Stromal cell of bone marrow (primary cell): ENCODE results near the gene TMEM81.

Experiments
- DNase-seq: peaks from one replicate; pipeline ENCODE4 v3.0.0-alpha.2; 2012; ENCODE audit warnings: low read depth

Gene TMEM81, protein sequence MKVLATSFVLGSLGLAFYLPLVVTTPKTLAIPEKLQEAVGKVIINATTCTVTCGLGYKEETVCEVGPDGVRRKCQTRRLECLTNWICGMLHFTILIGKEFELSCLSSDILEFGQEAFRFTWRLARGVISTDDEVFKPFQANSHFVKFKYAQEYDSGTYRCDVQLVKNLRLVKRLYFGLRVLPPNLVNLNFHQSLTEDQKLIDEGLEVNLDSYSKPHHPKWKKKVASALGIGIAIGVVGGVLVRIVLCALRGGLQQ

DNA sequence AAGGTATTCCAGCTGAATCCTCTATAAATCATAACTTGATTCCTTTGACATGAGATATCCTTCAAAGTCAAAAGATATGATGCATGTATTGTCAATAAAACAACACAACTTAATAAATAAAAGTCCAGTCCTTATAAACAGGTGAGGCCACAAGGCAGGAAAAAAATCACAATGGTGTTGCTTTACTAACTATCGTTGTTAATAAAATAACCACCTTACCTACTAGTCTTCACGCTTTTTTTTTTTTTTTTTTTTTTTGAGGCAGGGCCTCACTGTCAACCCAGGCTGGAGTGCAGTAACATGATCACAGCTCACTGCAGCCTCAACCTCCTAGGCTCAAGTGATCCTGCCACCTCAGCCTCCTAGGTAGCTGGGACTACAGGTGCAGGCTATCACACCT is at the start of gene TMEM81:
Gene TMEM81 (minus strand): TSS at position 101 of the 400 bp plus-strand sequence. CDS start 140 bp downstream, outside the sequence.
- no peak for DNase-seq

DNA sequence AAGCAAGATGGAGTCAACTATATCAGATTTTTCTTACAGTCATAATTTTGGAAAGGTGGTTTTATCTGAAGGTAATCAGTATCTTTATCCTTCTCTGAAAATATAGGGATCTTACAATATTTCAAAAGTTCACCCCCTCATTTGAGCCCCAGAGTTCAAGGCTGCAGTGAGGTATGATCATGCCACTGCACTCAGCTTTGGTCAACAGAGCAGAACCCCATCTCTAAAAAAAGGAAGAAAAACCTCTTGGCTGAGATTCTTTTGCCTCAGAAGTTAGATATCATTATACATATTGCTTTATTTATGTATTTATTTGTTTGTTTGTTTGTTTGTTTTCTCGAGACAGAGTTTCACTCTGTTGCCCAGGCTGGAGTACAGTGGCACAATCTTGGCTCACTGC is 49.0 kb upstream of the TMEM81 start:
- DNase-seq = no peak

DNA sequence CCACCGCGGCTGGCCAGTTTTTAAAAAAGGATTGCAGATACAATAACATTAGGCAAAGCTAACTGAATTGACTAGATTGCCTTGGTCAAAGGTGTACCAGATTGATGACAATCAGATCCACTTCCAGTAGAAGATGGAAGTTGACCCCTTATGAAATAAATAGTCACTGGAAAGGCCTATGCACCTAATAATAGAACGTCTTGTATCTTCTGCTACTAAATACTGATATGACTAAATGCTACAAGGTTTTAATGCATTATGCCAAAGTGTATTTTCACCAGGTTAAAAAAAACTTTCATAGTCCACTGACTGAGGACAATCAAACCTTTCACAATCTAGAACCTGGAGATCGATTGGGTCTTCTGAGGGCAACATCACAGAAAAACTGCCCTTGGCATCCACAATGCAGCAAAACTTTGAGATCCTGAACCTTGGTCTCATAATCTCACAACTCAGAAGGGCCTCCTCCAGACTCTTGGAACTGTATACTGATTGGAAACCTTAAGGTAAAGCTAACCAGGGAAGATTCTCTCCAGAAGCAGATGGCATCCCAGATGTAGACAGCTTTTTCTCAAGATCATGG is 45.3 kb upstream of the TMEM81 start:
- no peak for DNase-seq

DNA sequence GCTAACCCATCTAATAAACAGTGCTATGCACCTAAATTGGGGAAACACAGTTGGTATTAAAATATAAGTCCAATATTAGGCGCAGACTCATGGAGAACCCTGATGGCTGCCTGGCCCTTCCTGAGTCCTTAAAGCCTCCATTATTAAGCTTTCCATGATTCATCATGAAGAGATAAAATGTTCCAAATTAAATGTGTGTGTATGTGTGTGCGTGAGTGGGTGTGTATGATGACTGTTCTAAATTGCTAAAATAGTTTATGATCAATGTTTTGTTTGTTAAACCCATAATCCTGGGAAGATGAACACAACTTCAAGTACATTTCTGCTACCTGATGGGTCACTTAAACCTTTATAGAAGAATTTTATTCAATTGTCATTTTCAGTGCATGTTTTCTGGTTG is 43.8 kb upstream of the TMEM81 start:
- DNase-seq = no peak

DNA sequence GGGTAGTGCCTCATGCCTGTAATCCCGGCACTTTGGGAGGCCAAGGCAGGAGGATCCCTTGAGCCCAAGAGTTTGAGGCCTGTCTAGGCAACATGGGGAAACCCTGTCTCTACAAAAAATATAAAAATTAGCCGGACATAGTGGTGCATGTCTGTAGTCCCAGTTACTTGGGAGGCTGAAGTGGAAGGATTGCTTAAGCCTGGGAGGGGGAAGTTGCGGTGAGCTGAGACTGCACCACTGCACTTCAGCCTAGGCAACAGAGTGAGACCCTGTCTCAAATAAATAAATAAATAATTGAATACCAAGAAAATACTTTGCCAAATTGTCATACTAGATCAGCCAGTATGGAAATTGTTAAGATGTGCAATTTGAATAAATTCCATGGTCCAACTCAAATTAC is 43.4 kb upstream of the TMEM81 start:
- DNase-seq = no peak

DNA sequence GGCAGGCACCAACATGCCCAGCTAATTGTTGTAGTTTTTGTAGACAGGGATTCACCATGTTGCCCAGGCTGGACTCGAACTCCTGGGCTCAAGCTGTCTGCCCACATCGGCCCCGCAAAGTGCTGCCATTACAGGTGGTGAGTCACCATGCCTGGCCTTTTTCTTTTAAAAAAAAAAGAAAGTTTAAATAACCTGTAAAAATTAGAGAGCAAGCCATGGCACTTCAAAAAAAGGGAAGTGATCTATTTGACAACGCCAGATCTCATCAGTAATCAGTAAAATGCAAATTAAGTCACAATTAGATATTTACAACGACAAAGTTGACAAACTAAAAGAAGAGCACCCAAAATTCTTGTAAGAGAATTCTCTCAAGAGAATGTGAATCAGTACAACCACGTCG is 40.5 kb upstream of the TMEM81 start:
- no peak for DNase-seq

DNA sequence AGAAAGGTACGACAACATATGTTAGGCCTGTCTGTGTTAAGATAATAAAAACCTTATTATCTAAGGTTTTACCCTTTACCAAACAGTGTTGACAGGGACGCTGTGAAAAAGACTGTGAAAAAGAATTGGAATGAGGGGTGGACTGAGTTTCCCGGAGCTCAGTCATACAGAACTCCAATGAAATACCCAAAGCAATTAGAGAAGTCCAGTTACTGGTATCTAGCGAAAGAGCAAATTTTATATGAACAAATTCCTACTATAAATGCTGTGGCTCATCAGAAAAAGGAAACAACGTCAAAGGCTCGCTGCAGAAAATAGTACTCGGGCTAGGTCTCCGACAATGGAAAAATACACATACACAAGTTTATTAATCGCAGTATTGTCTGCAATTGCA is 38.2 kb upstream of the TMEM81 start:
- no peak for DNase-seq

DNA sequence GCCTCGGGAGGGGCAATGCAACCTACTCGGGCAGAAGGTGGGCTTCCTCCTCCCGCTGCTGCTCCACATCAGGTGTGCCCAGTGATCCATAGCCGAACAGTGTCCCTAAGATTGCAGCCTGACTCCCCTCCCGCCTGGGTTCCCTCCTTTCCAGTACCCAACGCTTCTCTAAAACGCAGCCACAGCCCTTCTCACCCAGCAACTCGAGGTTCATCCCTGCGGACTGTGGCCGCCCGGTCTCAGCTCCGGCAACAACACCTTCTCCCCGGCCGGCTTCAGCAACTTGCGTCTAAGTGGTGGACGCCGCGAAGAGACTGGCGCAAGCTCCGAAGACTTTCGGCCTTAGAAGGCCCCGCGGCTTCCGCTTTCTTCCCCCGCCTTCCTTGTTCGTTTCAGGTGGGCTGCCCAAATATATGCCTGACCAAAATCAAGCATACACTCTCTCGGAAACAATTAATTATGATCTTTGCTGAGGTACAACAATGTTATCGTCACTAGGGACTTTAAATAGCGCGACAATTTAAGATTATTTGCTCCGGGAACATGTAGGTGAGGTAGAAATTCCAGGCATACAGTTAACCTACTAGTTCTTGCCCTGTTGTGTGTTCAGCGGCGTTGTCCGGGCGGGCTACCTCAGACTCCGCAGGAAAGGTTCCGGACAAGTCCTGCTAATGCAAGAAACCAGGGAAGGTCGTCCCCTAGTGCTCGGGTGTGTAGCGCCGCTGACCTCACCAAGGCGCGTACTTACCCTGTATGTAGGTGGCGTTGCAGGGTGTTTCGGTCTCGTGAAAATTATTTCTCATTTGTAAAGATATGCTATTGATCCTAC is 37.6 kb upstream of the TMEM81 start, which contains the start of gene RBBP5:
Gene RBBP5 (minus strand): TSS at position 319 of the 829 bp plus-strand sequence. CDS start 105 bp downstream, at position 214.
- peak; percentile 92 for DNase-seq

DNA sequence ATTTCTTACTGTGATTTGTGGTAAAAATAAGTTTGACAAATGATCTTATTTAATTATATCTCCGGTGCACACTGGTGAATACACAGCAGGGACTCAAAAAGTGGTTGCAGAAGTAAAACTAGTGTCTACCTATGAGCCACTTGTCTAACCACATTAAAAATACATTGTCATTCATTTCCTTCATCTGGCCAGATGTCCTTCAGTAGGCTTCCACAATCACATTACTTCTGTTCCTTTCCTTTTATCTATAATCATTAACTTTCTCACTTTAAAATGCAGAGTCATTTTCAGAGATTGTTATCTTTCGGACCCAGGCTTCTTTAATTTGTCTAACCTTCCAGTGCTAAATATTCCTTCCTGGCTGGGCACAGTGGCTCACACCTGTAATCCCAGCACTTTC is 34.5 kb upstream of the TMEM81 start:
- no peak for DNase-seq

DNA sequence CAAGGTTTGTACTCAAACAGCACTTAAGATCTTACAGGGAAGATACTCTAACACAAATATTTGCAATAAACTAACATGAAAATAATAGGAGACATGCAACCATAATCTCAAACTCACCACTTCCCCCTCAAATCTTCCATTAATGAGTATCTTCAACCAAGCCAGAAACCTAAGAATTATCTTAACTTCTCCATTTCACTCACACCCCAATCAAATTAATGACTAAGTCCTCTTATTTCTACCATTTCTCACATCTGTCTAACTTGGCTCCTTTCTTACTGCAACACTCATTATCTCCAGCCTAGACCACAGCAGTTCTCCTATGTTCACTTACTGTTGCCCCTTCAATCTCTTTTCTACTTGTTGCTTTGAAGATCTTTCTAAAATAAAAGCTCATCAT is 27.1 kb upstream of the TMEM81 start:
- no peak for DNase-seq

DNA sequence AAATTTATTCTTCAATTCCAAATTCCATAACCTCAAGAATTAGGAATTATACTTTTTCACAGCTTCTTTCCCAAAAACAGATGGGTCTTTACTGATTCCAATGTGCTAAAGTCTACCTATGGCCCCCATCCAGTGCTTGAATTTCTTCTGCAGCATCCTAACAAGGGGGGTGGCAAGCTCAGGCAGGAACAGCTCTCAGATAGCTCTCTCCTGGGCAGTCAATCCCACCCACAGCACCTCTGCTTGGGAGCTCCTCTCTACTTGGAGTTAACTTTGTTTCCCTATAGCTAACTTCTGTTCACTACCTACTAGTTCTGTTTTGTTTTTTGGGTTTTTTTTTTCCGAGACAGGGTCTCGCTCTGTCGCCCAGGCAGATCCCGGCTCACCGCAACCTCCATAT is 25.5 kb upstream of the TMEM81 start:
- DNase-seq = no peak

DNA sequence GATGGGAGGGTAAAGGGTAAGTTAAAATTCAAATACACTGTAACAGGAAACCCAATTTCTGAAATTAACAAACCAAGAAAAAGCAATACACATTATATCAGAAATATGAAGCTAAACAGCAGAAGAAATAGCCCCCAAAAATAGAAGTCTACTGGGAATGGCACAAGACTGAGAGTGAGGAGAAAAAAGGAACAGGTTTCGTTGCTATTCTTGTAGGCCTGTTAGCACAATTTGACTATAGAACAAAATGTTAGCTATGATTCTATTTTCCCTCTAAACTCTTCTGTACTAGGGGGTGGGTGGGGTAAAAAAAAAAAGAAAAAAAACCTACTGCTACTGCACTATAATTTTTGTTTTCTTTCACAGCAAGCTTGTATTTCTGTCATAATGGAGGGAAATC is 25.0 kb upstream of the TMEM81 start:
- DNase-seq = no peak

DNA sequence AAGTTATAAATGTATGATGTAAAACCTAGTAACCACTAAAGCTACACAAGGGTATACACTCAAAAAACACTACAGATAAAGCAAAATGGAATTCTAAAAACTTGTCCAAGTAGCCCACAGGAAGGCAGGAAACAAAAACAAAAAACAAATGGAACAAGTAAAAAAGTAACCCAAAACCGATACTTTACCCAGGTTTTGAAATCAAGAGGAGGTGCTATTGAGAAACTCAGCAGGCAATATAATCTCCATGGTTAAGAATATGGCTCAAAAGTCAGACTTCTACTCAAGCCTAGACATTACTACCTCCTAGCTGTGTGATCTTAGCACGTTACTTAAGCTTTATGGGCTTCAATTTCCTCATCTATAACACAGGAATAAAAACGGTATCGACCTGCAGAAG is 24.2 kb upstream of the TMEM81 start:
- no peak for DNase-seq

DNA sequence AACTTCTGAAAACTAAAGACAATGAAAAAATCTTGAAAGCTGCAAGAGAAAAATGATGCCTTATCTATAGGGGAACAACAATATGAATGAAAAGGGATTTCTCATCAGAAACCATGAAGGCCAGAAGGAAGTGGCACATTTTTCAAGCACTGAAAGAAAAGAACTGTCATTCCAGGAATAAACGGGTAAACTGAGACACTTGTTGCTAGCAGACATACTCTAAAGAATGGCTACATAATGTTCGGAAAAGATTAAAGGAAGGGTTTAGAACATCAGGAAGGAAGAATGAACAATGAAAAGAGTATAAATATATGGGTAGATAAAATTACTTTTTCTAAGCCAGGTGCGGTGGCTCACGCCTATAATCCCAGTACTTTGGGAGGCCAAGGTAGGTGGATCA is 23.1 kb upstream of the TMEM81 start:
- no peak for DNase-seq

DNA sequence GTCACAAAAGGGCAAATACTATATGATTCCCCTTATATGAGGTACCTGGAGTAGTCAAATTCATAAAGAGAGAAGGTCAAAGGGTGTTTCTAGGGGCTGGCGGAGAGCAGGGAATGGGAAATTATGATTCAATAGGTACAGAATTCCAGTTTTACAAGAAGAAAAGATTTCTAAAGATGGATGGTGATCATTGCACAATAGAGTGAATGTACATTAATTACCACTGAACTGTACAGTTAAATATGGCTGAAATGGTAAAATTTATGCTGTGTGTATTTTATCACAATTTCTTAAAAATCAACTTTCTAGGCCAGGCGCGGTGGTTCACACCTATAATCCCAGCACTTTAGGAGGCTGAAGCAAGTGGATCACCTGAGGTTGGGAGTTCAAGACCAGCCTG is 18.1 kb upstream of the TMEM81 start:
- DNase-seq = no peak

DNA sequence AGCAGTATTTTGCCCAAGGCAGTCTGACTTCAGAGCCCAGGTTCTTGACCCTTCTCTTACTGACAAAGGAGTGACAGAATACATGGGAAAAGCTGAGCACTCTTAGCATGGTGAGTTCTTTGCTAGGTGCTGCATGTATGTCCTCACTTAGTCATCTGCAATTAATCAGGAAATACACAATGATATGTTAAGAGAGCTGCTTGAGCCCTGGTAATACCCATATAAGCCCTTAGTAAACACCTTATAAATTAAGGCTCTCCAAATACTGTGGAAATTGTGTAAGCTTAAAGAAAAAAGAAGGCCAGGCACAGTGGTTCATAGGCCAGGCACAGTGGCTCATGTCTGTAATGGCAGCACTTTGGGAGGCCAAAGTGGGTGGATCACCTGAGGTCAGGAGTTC is 14.0 kb upstream of the TMEM81 start:
- no peak for DNase-seq

DNA sequence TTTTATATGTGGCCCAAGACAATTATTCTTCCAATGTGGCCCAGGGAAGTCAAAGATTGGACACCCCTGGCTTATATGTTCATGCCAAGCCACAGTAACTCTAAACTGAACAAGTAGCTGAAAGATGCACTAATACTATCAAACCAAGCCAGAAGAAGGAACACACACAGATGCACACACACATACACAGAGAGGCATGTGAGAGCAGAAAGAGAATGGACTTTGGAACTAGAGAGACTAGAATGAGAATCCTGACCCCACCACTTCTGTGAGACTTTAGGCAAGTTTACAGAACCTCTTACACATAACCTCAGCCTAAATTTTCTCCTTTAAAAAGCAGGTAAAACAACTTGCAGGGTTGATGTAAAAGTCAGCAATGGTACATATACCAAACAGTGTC is 11.2 kb upstream of the TMEM81 start:
- no peak for DNase-seq

DNA sequence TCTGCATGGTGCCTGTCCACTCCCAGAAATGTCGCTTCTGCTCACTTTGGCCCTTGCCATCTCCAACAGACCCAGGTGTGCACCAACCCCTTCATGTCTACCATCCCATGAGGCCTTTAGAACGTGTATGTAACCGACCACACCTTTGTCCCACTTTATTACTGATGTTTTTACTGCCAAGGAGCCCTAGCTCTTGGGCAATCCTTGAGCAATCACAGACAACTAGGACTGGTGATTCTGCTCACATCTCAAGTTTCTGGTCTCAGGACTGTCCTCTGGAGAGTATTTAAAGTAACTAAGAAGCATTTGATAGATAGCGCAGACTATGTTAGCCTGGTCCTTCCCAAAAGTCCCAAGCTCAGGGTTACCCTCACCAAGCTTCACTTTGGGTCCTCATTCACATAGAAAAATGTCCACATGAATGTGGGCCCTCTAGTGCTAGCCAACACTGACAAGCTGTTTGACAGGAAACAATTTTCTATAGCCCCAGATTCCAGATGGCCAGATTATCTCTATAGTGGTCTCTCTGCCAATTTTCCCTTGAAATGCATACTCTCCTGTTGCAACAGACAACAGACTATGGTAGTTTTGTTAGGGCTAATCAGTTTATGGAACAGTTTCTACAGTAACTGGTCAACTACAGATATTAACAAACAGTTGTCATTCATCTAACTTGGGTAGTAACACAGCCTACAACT is 6.9 kb upstream of the TMEM81 start:
- no peak for DNase-seq

DNA sequence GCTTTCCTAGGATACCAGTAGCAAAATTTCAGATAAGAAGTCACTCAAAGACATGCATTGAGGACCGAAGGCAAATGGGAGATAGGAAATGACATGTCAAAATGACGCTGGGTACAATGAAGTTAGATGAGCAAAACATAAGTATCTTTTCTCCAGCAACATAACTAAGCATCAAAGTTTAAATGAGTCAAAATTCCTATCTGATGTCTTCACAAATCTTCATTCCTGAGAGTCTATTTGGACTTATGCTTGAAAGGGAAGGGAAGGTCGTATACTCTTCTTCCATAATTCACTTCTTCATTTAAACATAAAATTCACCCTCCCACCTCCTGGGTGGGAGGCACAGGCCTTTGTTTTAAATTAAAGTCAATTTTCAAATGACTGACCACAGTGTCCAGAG is 4.1 kb upstream of the TMEM81 start:
- no peak for DNase-seq

DNA sequence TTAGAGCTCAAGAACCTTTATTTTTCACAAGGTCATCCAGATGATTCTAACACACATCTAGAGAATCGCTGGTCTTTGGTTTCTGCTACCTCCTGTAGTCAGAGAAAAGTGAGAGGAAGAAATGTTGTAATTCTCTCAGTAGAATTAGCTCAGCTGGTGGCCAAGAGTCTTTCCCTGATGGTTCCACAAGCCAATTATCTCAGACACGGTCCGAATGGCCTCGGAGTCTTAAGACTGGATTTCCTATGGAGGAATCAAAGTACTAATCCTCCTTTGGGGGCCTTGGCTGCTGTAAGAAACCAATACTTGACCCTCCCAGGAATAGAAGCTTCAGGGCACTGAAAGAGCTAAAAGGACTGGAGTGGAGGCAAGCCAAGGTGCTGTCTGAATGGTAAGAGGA is 1.8 kb downstream of the TMEM81 start:
- DNase-seq = no peak

DNA sequence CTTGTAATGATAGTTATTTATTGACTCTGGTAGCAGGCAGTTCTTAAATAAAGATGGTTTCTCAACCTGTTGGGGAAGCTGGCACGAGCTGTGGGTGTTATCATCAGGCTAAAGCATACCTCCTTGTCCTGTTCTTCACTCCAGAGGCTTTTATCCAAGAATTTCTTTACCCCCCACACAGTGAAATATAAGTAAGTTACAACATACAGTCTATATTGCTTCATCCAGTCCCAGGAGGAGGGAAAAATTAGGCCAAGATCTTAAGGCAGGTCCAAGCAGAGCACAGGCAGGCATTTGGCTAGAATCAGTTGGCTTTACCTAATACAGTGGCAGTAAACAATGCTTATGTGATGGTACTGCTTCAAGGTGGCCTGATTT is 6.3 kb downstream of the TMEM81 start:
- no peak for DNase-seq

DNA sequence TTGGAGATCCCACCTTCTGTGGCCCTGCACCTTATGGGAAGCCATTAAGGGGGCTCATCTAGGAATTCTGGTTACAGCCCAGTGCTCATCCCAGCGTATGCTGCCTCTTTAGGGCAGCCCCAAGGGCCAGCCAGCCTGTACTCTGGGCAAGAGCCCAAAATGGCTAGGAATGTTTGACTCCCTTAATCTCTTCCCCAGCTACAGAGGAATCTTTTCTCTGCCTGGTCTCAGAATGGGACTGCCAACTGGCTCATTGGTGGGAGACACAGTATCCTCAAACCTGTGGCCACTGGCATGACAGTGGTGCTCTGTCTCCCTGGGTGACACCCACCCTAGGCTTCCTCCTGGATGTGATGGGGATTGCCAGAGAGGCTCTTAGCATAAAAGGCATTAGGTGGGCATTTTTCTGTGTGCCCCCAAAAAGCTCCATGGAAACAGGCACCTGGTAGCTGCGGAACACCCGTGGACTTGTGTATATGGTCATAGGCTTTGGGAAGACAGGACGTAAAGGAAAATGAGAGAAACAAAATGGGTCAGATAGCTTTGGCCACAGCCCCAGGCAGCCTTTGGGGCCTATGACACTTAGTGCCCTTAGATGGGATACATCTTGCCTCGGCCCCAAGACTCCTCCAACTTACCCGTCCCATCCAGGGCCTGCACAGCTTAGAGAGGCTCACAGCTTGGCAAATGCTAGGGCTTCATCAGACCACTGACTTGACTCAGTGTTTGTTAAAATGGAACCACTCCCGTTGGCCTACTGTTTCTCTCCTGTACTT is 6.9 kb downstream of the TMEM81 start:
- no peak for DNase-seq
